ENCODE results near the gene SNX14. TPM values are rescaled to one million over a fixed set of nuclear protein-coding genes. Genes with fewer than 3 reads are reported as not detected.

The SNX14 gene
- total and polyA plus RNA-seq, 12 donors, result 21.3 to 52.5 (median 28.5) TPM

DNA sequence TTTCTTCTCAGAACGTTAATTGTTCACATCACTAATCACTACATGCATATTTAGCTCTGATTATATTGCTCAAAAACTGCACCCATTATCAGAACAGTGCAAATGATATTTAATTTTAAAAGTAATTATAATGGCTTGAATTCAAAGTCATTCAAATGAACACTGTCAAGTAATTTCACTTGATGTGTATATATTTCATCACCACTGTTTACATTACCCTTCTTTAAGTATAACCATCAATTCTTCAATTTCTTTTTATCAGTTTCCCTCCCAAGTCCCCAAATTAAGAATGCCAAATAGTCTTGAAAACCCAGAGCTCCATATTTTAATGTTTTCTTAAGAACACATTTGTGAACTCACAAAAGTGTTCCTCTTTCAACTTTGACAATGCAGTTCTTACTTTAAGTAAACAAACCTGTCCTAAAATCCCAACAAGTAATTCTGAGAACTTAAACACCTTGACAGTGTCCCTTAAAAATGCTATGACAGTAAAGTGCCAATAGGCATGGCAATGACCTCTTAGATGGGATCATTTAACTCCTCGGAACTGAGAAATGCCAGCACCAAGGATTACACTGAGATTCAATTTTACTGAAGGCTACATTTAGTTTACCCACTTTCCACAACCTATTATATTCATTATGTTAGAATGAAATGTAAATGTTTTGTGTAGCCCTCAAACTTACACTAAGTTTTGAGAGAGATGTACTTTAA lies 16.7 kb upstream of the SNX14 start:
- ATAC-seq (no peak), DNase-seq (no peak)
- intact Hi-C loops (cut with DNase I), result no loop called here
- Histone ChIP-seq H3K9me3 (no peaks in the 10 kb centered on the region), H3K4me3 (no peak overlapping the region), H3K36me3 (peaks cover 0 to 99% (median 49%) of the 10 kb centered on the region in 9 donors), H3K27ac (no peak overlapping the region), H3K27me3 (no peaks in the 10 kb centered on the region), H3K4me1 (no peaks in the 10 kb centered on the region)
- 88 to 92% methylated on average over 2 of the region's 2 CpGs for WGBS, 2 donors
- TF ChIP-seq, protein P1, sequence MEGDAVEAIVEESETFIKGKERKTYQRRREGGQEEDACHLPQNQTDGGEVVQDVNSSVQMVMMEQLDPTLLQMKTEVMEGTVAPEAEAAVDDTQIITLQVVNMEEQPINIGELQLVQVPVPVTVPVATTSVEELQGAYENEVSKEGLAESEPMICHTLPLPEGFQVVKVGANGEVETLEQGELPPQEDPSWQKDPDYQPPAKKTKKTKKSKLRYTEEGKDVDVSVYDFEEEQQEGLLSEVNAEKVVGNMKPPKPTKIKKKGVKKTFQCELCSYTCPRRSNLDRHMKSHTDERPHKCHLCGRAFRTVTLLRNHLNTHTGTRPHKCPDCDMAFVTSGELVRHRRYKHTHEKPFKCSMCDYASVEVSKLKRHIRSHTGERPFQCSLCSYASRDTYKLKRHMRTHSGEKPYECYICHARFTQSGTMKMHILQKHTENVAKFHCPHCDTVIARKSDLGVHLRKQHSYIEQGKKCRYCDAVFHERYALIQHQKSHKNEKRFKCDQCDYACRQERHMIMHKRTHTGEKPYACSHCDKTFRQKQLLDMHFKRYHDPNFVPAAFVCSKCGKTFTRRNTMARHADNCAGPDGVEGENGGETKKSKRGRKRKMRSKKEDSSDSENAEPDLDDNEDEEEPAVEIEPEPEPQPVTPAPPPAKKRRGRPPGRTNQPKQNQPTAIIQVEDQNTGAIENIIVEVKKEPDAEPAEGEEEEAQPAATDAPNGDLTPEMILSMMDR (IDR thresholded peaks at IDR 0.05), result no peak

DNA sequence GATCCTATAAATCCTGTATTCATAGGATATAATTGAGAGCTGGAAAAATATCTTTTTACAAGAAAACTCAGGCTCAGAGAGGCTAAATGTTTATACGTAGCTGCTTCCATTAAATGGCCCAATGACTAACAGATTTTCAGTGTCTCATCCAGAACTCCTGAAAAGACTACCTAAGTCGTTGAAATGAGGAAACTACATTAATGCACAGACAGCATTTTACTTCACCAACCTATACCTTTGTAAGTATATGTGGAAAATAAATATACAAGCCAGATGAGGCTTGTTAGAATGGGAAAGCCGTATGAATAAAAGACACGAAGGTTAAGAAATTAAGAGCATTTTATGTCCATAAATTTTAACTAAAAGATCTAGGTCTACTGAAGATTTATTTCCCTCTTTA lies 8.4 kb upstream of the SNX14 start:
- TF ChIP-seq, protein P1 (IDR thresholded peaks at IDR 0.05), result no peak
- no peaks in the 10 kb centered on the region for H3K4me1 ChIP-seq
- no peak overlapping the region for H3K4me3 ChIP-seq
- intact Hi-C loops (cut with DNase I), result no loop called here
- no peaks in the 10 kb centered on the region for H3K27me3 ChIP-seq
- DNase-seq (no peak), ATAC-seq (no peak)
- H3K27ac ChIP-seq, result no peak overlapping the region
- H3K36me3 ChIP-seq, result peaks cover 0 to 31% (median 0%) of the 10 kb centered on the region in 9 donors
- H3K9me3 ChIP-seq, result no peaks in the 10 kb centered on the region
- 87 to 94% methylated on average over 4 of the region's 4 CpGs for WGBS, 2 donors

DNA sequence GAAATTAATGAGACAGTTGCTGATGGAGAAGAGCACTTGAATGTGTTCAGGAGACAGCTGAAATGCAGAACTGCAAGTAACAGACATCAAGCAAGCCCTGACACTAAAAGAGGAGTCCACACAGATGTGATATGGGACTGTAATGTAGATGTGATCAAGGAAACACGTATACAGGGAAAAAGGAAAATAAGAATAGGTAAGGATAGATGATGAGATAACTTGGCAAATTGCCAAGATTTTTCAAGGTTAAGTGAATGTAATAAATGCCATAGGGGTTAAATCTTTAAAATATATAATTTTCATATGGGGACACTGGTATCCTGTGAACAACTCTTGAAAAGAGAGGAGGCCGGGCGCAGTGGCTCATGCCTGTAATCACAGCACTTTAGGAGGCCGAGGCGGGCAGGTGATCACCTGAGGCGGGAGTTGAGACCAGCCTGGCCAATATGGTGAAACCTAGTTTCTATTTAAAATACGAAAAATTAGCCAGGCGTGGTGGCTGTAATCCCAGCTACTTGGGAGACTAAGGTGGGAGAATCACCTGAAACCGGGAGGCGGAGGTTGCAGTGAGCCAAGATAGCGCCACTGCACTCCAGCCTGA lies 7.2 kb upstream of the SNX14 start:
- H3K27me3 ChIP-seq, result no peaks in the 10 kb centered on the region
- WGBS, 2 donors, result 87 to 90% methylated on average over 11 of the region's 11 CpGs
- ATAC-seq (peak in 1 of 8 donors; percentile 23), DNase-seq (no peak)
- H3K4me1 ChIP-seq, result no peaks in the 10 kb centered on the region
- intact Hi-C loops (cut with DNase I), result no loop called here
- no peak overlapping the region for H3K4me3 ChIP-seq
- H3K36me3 ChIP-seq, result peaks cover 0 to 19% (median 0%) of the 10 kb centered on the region in 9 donors
- TF ChIP-seq, protein P1 (IDR thresholded peaks at IDR 0.05), result no peak
- no peak overlapping the region for H3K27ac ChIP-seq
- H3K9me3 ChIP-seq, result no peaks in the 10 kb centered on the region

DNA sequence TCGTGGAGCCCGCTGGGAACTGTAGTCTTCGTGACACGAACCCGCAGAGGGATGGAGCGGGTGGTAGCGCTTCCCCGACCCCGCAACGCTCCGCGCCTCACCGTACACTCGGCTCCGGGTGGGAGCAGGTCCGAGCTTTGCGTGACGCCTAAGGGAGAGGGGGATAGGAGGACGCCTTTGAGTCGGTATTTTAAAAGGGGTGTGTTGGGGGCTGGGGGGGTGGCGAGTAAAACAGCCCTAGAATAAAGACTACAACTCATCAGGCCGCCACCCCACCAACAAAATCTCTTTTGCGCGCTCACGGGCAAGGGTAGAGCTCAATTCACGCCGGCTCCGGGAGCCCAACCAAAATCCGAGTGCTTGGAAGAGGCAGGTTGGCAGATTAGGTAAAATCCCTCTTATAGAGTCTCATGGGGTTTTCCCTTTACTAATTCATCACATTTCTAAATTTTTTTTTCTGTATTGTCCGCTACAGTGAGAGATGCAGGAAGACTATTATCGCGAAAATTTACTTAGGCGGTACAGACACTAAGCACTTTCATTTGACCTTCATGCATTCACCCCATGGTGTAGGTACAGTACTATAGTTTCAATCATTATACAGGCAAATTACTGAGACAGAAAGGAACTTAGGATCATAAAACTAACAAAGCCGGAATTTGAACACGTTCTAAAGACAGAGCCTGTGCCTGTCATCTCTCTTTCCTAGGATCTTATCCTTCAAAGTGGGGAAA lies 706 bp upstream of the SNX14 start:
- WGBS, 2 donors, result 1% methylated on average over 35 of the region's 35 CpGs
- Histone ChIP-seq H3K36me3 (no peaks in the 10 kb centered on the region), H3K9me3 (no peaks in the 10 kb centered on the region), H3K27ac (peak overlapping the region; percentile 82 to 99 (median 97)), H3K4me1 (peaks cover 0 to 32% (median 27%) of the 10 kb centered on the region in 9 donors), H3K27me3 (no peaks in the 10 kb centered on the region), H3K4me3 (peak overlapping the region; percentile 66 to 97 (median 83))
- no peak for DNase-seq
- TF ChIP-seq, protein P1 (IDR thresholded peaks at IDR 0.05), result no peak
- intact Hi-C loops (cut with DNase I), result loop anchor here in 8 of 10 donors (1.0 to 5.0 kb wide), 6 partner anchors 48 to 84 kb away; partner anchors contain the start of gene SYNCRIP (in 6 of the 8)
- peak in 6 of 8 donors; percentile 0 to 35 (median 8) for ATAC-seq

Measured in heart right ventricle (tissue), 16 donors.